ENCODE data around the gene RERE. TPM values are rescaled to one million over a fixed set of nuclear protein-coding genes. Genes with fewer than 3 reads are reported as not detected.

Gene RERE
- total RNA-seq, 2 donors from 2014 or later, result 74.5 to 128 TPM

GRCh38 chr1:8540261-8540941, 277.0 kb downstream of the RERE start:
- no peaks in the 10 kb centered on the region for H3K9me3 ChIP-seq
- DNase-seq, result no peak
- TF ChIP-seq CTCF (IDR thresholded peaks at IDR 0.05), result no peak
- no peak for TF ChIP-seq POLR2A (IDR thresholded peaks at IDR 0.05)
- no peak overlapping the region for H3K4me3 ChIP-seq
- peaks cover 9% of the 10 kb centered on the region for H3K4me1 ChIP-seq
- no peak for ATAC-seq
- no peak overlapping the region for H3K27ac ChIP-seq
- no peaks in the 10 kb centered on the region for H3K36me3 ChIP-seq (replicated peaks in 1 of 2; ENCODE audit: insufficient read depth in 1 of 2, low read depth in 2 of 2)
- intact Hi-C loops (cut with DNase I), result no loop called here
- H3K27me3 ChIP-seq, result no peaks in the 10 kb centered on the region
- 69 to 89% methylated on average over 3 of the region's 3 CpGs for WGBS, 2 donors

GRCh38 chr1:8539683-8540082, 277.8 kb downstream of the RERE start:
- intact Hi-C loops (cut with DNase I), result no loop called here
- Histone ChIP-seq H3K36me3 (replicated peaks in 1 of 2; ENCODE audit: insufficient read depth in 1 of 2, low read depth in 2 of 2) (no peaks in the 10 kb centered on the region), H3K9me3 (no peaks in the 10 kb centered on the region), H3K27me3 (no peaks in the 10 kb centered on the region), H3K27ac (no peak overlapping the region), H3K4me3 (no peak overlapping the region), H3K4me1 (peaks cover 9% of the 10 kb centered on the region)
- TF ChIP-seq CTCF (IDR thresholded peaks at IDR 0.05), result no peak
- no peak for TF ChIP-seq POLR2A (IDR thresholded peaks at IDR 0.05)
- no peak for DNase-seq
- ATAC-seq, result no peak
- 87 to 90% methylated on average over 4 of the region's 4 CpGs for WGBS, 2 donors

- Histone ChIP-seq H3K27me3 (no peaks in the 10 kb centered on the region), H3K4me1 (peaks cover 9% of the 10 kb centered on the region), H3K36me3 (replicated peaks in 1 of 2; ENCODE audit: insufficient read depth in 1 of 2, low read depth in 2 of 2) (no peaks in the 10 kb centered on the region), H3K9me3 (no peaks in the 10 kb centered on the region), H3K27ac (no peak overlapping the region), H3K4me3 (no peak overlapping the region)
- intact Hi-C loops (cut with DNase I), result no loop called here
- no peak for TF ChIP-seq CTCF (IDR thresholded peaks at IDR 0.05)
- no peak for TF ChIP-seq POLR2A (IDR thresholded peaks at IDR 0.05)
- ATAC-seq (no peak), DNase-seq (no peak)
- WGBS, 2 donors, result 71 to 79% methylated on average over 3 of the region's 3 CpGs
These were observed 278.9 kb downstream of the RERE start for GRCh38 chr1:8538502-8538901.

GRCh38 chr1:8537991-8538390, 279.4 kb downstream of the RERE start:
- DNase-seq (no peak), ATAC-seq (no peak)
- Histone ChIP-seq H3K9me3 (no peaks in the 10 kb centered on the region), H3K27me3 (no peaks in the 10 kb centered on the region), H3K4me3 (no peak overlapping the region), H3K36me3 (replicated peaks in 1 of 2; ENCODE audit: insufficient read depth in 1 of 2, low read depth in 2 of 2) (no peaks in the 10 kb centered on the region), H3K4me1 (peaks cover 9% of the 10 kb centered on the region), H3K27ac (no peak overlapping the region)
- no peak for TF ChIP-seq POLR2A (IDR thresholded peaks at IDR 0.05)
- no peak for TF ChIP-seq CTCF (IDR thresholded peaks at IDR 0.05)
- intact Hi-C loops (cut with DNase I), result no loop called here
- WGBS, 2 donors, result 61 to 67% methylated on average over 2 of the region's 2 CpGs

- ATAC-seq, result no peak
- H3K4me3 ChIP-seq, result no peak overlapping the region
- intact Hi-C loops (cut with DNase I), result no loop called here
- no peaks in the 10 kb centered on the region for H3K36me3 ChIP-seq (replicated peaks in 1 of 2; ENCODE audit: insufficient read depth in 1 of 2, low read depth in 2 of 2)
- no peaks in the 10 kb centered on the region for H3K27me3 ChIP-seq
- 89 to 95% methylated on average over 2 of the region's 2 CpGs for WGBS, 2 donors
- H3K4me1 ChIP-seq, result no peaks in the 10 kb centered on the region
- no peak overlapping the region for H3K27ac ChIP-seq
- DNase-seq, result no peak
- TF ChIP-seq CTCF (IDR thresholded peaks at IDR 0.05), result no peak
- TF ChIP-seq POLR2A (IDR thresholded peaks at IDR 0.05), result no peak
- H3K9me3 ChIP-seq, result no peaks in the 10 kb centered on the region
These were observed 280.9 kb downstream of the RERE start for GRCh38 chr1:8536515-8536914.

Data from body of pancreas (tissue), 4 donors.